ENCODE data around the gene EMB. TPM values are rescaled to one million over a fixed set of nuclear protein-coding genes. Genes with fewer than 3 reads are reported as not detected.
"Not testable (repeated sequence)": the region's sequence is repeated elsewhere in the genome, so short reads cannot be mapped to it uniquely, and the experiment has no call there.

EMB gene
- total RNA-seq, 1 donor from 2014 or later: 35.3 TPM

GRCh38 chr5:50435168-50435567 lies 5.9 kb downstream of the EMB start:
- Histone ChIP-seq H3K27me3 (no peaks in the 10 kb centered on the region), H3K27ac (no peak overlapping the region), H3K4me1 (peaks cover 1% of the 10 kb centered on the region), H3K36me3 (no peaks in the 10 kb centered on the region), H3K9me3 (no peaks in the 10 kb centered on the region), H3K4me3 (no peak overlapping the region)
- ATAC-seq: no peak
- intact Hi-C loops (cut with DNase I): no loop called here
- TF ChIP-seq CTCF (IDR thresholded peaks at IDR 0.05): no peak
- no peak for DNase-seq

GRCh38 chr5:50431133-50431904 lies 9.8 kb downstream of the EMB start:
- intact Hi-C loops (cut with DNase I); H3K27ac ChIP-seq; ATAC-seq; H3K4me3 ChIP-seq; H3K27me3 ChIP-seq; H3K4me1 ChIP-seq; DNase-seq; H3K36me3 ChIP-seq; H3K9me3 ChIP-seq: not testable (repeated sequence)

DNA sequence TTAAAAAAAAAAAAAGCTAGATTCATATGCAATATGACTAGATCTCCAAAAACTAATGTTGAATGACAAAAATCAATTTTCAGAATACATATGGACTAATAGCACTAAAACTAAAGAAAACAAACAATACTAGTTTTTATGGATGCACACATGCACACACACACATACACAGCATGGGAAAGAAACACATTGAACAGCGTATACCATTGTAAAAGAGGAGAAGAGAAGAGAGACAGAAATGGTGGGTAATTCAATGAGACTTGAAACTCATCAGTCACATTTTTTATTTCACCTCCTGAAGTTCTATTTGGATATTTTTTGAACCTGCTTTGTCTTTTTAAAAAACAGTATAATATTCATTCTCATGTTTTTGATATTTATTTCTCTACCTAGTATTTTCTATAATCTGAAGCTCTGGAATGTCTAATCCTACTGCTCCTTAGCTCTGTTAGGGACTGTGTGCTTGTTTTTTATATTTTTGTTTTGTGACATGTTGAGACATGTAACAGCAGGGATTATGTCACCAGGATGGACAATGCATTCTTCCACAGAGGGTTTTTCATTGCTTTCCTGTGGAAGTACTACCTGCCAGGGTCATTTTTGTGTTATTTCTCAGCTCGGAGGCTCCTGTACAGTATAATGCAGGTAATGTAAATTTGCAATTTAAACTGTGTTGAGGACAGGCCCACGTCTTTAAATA lies 17.8 kb downstream of the EMB start:
- DNase-seq; intact Hi-C loops (cut with DNase I); H3K4me1 ChIP-seq; H3K4me3 ChIP-seq; ATAC-seq; H3K27ac ChIP-seq; H3K36me3 ChIP-seq; H3K9me3 ChIP-seq; H3K27me3 ChIP-seq: not testable (repeated sequence)

DNA sequence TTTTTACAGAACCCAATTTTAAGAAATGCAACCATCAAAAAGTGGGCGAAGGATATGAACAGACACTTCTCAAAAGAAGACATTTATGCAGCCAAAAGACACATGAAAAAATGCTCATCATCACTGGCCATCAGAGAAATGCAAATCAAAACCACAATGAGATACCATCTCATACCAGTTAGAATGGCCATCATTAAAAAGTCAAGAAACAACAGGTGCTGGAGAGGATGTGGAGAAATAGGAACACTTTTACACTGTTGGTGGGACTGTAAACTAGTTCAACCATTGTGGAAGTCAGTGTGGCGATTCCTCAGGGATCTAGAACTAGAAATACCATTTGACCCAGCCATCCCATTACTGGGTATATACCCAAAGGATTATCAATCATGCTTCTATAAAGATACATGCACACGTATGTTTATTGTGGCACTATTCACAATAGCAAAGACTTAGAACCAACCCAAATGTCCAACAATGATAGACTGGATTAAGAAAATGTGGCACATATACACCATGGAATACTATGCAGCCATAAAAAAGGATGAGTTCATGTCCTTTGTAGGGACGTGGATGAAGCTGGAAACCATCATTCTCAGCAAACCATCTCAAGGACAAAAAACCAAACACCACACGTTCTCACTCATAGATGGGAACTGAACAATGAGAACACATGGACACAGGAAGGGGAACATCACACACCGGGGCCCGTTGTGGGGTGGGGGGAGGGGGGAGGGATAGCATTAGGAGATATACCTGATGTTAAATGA lies 19.7 kb downstream of the EMB start:
- ATAC-seq; H3K4me1 ChIP-seq; H3K27ac ChIP-seq; H3K36me3 ChIP-seq; H3K9me3 ChIP-seq; intact Hi-C loops (cut with DNase I); H3K27me3 ChIP-seq; DNase-seq; H3K4me3 ChIP-seq: not testable (repeated sequence)

- Histone ChIP-seq H3K27me3 (no peaks in the 10 kb centered on the region), H3K36me3 (no peaks in the 10 kb centered on the region), H3K4me1 (no peaks in the 10 kb centered on the region), H3K9me3 (no peaks in the 10 kb centered on the region), H3K27ac (no peak overlapping the region), H3K4me3 (no peak overlapping the region)
- no peak for TF ChIP-seq CTCF (IDR thresholded peaks at IDR 0.05)
- intact Hi-C loops (cut with DNase I): no loop called here
- no peak for DNase-seq
- ATAC-seq: peak; percentile 39
Measured at GRCh38 chr5:50420343-50420935, 20.6 kb downstream of the EMB start.

DNA sequence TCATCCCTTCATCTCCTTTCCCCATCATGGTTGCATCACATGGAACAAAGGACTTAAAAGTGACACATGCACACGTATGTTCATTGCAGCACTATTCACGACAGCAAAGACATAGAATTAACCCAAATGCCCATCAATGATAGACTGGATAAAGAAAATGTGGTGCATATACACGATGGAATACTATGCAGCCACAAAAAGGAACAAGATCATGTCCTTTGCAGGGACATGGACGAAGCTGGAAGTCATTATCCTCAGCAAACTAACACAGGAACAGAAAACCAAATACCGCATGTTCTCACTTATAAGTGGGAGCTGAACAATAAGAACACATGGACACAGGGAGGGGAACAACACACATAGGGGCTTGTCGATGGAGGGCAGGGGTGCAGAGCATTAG lies 21.4 kb downstream of the EMB start:
- H3K4me1 ChIP-seq; H3K27me3 ChIP-seq; H3K4me3 ChIP-seq; intact Hi-C loops (cut with DNase I); DNase-seq; ATAC-seq; H3K9me3 ChIP-seq; H3K27ac ChIP-seq; H3K36me3 ChIP-seq: not testable (repeated sequence)

DNA sequence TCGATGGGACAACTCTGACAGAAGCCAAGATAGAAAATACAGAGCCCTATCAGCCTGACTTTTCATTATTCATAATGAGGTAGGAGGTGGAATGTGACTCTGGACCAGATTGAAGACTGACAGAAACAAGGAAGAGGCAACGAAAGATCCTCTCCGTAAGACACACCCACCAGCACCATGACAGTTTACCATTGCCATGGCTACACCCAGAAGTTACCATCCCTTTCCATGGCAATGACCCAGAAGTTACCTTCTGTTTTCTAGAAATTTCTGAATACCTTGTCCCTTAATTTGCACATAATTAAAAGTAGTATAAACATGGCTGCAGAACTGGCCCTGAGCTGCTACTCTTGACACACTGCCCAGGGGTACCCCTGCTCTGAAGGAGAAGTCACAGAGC lies 24.5 kb downstream of the EMB start:
- H3K36me3 ChIP-seq; DNase-seq; H3K9me3 ChIP-seq; ATAC-seq; H3K27me3 ChIP-seq; H3K4me3 ChIP-seq; intact Hi-C loops (cut with DNase I); H3K27ac ChIP-seq; H3K4me1 ChIP-seq: not testable (repeated sequence)

DNA sequence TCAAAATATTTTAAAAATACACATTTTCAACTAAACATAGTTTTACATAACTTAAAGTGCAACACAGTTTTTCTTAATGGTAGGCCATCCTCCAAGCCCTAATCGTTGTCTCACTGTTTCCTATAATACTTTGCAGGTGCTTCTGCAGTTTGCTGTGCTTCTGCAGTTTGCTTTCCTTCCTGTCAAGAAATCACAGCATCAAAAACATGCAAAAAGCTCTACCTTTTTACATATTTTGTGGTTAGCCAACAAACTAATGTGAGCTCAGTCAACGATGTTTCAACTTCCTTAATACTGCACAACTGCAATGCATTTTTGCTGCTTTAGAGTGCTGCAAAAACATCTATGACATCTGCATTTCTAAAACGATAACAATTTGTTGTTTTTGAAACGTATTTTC lies 25.2 kb downstream of the EMB start:
- intact Hi-C loops (cut with DNase I): no loop called here
- H3K4me3 ChIP-seq: no peak overlapping the region
- TF ChIP-seq CTCF (IDR thresholded peaks at IDR 0.05): no peak
- ATAC-seq (no peak), DNase-seq (no peak)
- H3K27me3 ChIP-seq: no peaks in the 10 kb centered on the region
- H3K36me3 ChIP-seq: no peaks in the 10 kb centered on the region
- no peaks in the 10 kb centered on the region for H3K9me3 ChIP-seq
- H3K4me1 ChIP-seq: no peaks in the 10 kb centered on the region
- H3K27ac ChIP-seq: no peak overlapping the region

DNA sequence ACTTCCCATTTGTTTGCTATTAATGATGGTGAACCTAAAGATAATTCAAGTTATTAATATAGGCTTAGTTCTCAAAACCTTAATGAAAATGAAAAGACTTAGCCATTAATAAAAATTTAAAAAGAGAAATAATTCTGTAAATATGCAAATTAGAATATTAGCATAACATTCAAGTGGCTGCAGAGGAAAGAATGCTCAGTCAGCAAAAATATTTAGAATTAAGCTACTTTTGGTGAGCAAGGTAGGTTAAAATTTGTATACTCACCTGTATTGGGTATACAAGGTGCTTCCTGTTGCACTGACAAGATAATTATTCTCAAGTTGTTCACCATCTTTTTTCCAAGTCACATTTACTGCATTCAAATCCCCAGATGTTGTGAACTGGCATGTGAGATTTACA lies 30.2 kb downstream of the EMB start:
- H3K27me3 ChIP-seq; H3K36me3 ChIP-seq; H3K4me1 ChIP-seq; DNase-seq; ATAC-seq; intact Hi-C loops (cut with DNase I); H3K9me3 ChIP-seq; H3K27ac ChIP-seq; H3K4me3 ChIP-seq: not testable (repeated sequence)

Measured in upper lobe of right lung (tissue), 1 donor.